HepG2 (cell line): ENCODE results near the gene PAQR5. TPM values are rescaled to one million over a fixed set of nuclear protein-coding genes. Genes with fewer than 3 reads are reported as not detected.

Experiments
- ATAC-seq: fragments of 200-7000 bp; cut with Tn5 transposase; 3 replicates; pipeline ENCODE4 v1.9.1; 2020; ENCODE audit warnings: mild to moderate bottlenecking, moderate library complexity
- BruUV-seq: library from RNA; stranded (reverse); fragments of 400-500 nt; replicated peaks from 2 replicates; lab custom pipeline; 2021; lab: Mats Ljungman, UMichigan
- CTCF ChIA-PET: fragments of 300-600 bp; formaldehyde crosslinking; extraction: SDS; loops from one replicate; lab custom pipeline; 2021; ENCODE audit warnings: low total read pairs, inconsistent platforms, low intra/inter-chr PET ratio; lab: Yijun Ruan, JAX
- POLR2A ChIA-PET: fragments of 350-600 bp; sonication (Branson Sonifier 250); formaldehyde crosslinking; loops from one replicate; lab custom pipeline; 2020; ENCODE audit warnings: antibody characterized with exemption, inconsistent platforms; lab: Yijun Ruan, JAX
- DNase-seq: peaks from one replicate; pipeline ENCODE4 v3.0.0-alpha.2; 2015; ENCODE audit warnings: low spot score
- FAIRE-seq: peaks from 3 replicates; lab custom pipeline; 2011; peaks lifted over from hg19 to GRCh38; lab: Jason Lieb, UNC
- H2AFZ ChIP-seq: one replicate; pipeline ENCODE4 v1.6.1; 2011; ENCODE audit warnings: low read length, inconsistent platforms
- H3K27ac ChIP-seq: fragments of 300-600 bp; 3 replicates; pipeline ENCODE4 v1.8.0; 2011; ENCODE audit warnings: mixed run types, mild to moderate bottlenecking, mixed read lengths, low read length, inconsistent platforms; ENCODE audit not compliant: insufficient read depth; ENCODE audit errors: extremely low read length
- H3K27me3 ChIP-seq, 2 experiments: fragments of 200-600 bp in 1 of 2; 2 replicates in 1 of 2; 3 replicates in 1 of 2; pipeline versions ENCODE4 v1.6.0 to v1.8.0; 2011; ENCODE audit warnings: low read length in 2 of 2, mild to moderate bottlenecking in 2 of 2, moderate library complexity in 2 of 2, inconsistent platforms in 1 of 2; ENCODE audit not compliant: insufficient read depth in 2 of 2, control insufficient read depth in 1 of 2
- H3K36me3 ChIP-seq, 2 experiments: fragments of 200-600 bp in 1 of 2; replicated peaks in 1 of 2; 2 replicates in 1 of 2; 3 replicates in 1 of 2; pipeline versions ENCODE4 v1.5.1 to v1.8.0; 2011; ENCODE audit warnings: low read length in 2 of 2, inconsistent platforms in 1 of 2; ENCODE audit not compliant: insufficient read depth in 2 of 2, control insufficient read depth in 1 of 2
- H3K4me1 ChIP-seq: 2 replicates; pipeline ENCODE4 v1.5.1; 2012; ENCODE audit warnings: low read length, inconsistent platforms; ENCODE audit not compliant: insufficient read depth
- H3K4me2 ChIP-seq: 2 replicates; pipeline ENCODE4 v1.6.0; 2011; ENCODE audit warnings: low read depth, low read length, inconsistent platforms
- H3K4me3 ChIP-seq, 3 experiments: fragments of 200-600 bp in 1 of 3; sonication (generic), shearing (Covaris generic) in 1 of 3; replicated peaks in 1 of 3; 2 replicates each; pipeline ENCODE4 v1.5.1; 2011 to 2016; ENCODE audit warnings: low read length in 3 of 3, inconsistent platforms in 2 of 3, low read depth in 2 of 3, mild to moderate bottlenecking in 2 of 3, control low read depth in 1 of 3, mixed read lengths in 1 of 3; ENCODE audit not compliant: insufficient read depth in 1 of 3
- H3K79me2 ChIP-seq: one replicate; pipeline ENCODE4 v1.6.1; 2011; ENCODE audit warnings: low read length, inconsistent platforms; ENCODE audit not compliant: insufficient read depth
- H3K9ac ChIP-seq: 2 replicates; pipeline ENCODE4 v1.6.0; 2011; ENCODE audit warnings: mild to moderate bottlenecking, low read depth, low read length, inconsistent platforms; ENCODE audit not compliant: insufficient read depth
- H3K9me3 ChIP-seq: 2 replicates; pipeline ENCODE4 v1.5.1; 2012; ENCODE audit warnings: mild to moderate bottlenecking, low read length
- H4K20me1 ChIP-seq: 2 replicates; pipeline ENCODE4 v1.6.0; 2011; ENCODE audit warnings: inconsistent platforms, mild to moderate bottlenecking, low read length, moderate library complexity; ENCODE audit not compliant: insufficient read depth
- GATAD2A ChIP-seq: IDR thresholded peaks from 2 replicates; pipeline ENCODE4 v1.6.1; 2016
- NCOA2 ChIP-seq: sonication (generic); formaldehyde crosslinking; IDR thresholded peaks from 2 replicates; pipeline ENCODE4 v1.8.0; 2022; ENCODE audit warnings: inconsistent platforms
- NR2F2 ChIP-seq: IDR thresholded peaks from 2 replicates; pipeline ENCODE4 v1.6.1; 2012; ENCODE audit warnings: low read depth, inconsistent platforms, borderline replicate concordance
- ZNF564 ChIP-seq: sonication (generic); formaldehyde crosslinking; IDR thresholded peaks from 2 replicates; pipeline ENCODE4 v1.8.1; 2023; ENCODE audit warnings: mild to moderate bottlenecking, missing genetic modification reagents
- WGBS: methylation state at CpG from one replicate; pipeline ENCODE4 v1.1.6; 2017; ENCODE audit warnings: low lambda C conversion rate; 5-methylcytosine and 5-hydroxymethylcytosine counted together
- in situ Hi-C: cut with HindIII; loops from 2 replicates; pipeline ENCODE4 v1.10.0; 2017; ENCODE audit warnings: low pct_unique_long_range_greater_than_20kb; ENCODE audit not compliant: extremely low pct_ligation_motif_present
- intact Hi-C: fragments of 100-400 bp; cut with micrococcal nuclease; formaldehyde crosslinking; loops from one replicate; pipeline ENCODE4 v1.10.0; 2022; ENCODE audit not compliant: unreplicated experiment
- polyA plus RNA-seq, 8 experiments: library from polyadenylated mRNA; depleted of rRNA in 3 of 8; stranded (reverse) in 7 of 8; unstranded in 1 of 8; fragments of >200 nt; fragmentation: Illumina TruSeq in 4 of 8; extraction: Trizol in 4 of 8; gene quantifications; 2 replicates each; pipeline versions ENCODE4 v1.2.1 to v1.2.3, GENCODE V29; 2011 to 2016; ENCODE audit warnings: low read depth in 4 of 8, missing spikeins in 1 of 8, mixed read lengths in 1 of 8; ENCODE audit not compliant: insufficient read depth in 1 of 8
- total RNA-seq, 5 experiments: library from RNA; depleted of rRNA; stranded (reverse); fragments of >200 nt; fragmentation: Illumina TruSeq; extraction: Trizol; gene quantifications; 2 replicates each; pipeline ENCODE4 v1.2.3, GENCODE V29; 2016; ENCODE audit warnings: low read depth in 1 of 5
- TF ChIP-seq, protein P1 (sequence below): sonication (generic); formaldehyde crosslinking; conservative IDR thresholded peaks from 2 replicates; pipeline ENCODE4 v1.5.0; 2020; ENCODE audit warnings: missing genetic modification reagents
- TF ChIP-seq, protein P2 (sequence below): IDR thresholded peaks from 2 replicates; pipeline ENCODE4 v1.6.1; 2016; ENCODE audit warnings: mild to moderate bottlenecking
- TF ChIP-seq, protein P3 (sequence below): sonication (generic); formaldehyde crosslinking; IDR thresholded peaks from 2 replicates; pipeline ENCODE4 v1.5.1; 2020; ENCODE audit warnings: missing genetic modification reagents, mild to moderate bottlenecking, borderline replicate concordance

Gene PAQR5
- total and polyA plus RNA-seq, 2 of the 13 experiments (the other 11 are each of a cell fraction or from before 2014, with no cell fraction given): 0.53 to 1.3 TPM

DNA sequence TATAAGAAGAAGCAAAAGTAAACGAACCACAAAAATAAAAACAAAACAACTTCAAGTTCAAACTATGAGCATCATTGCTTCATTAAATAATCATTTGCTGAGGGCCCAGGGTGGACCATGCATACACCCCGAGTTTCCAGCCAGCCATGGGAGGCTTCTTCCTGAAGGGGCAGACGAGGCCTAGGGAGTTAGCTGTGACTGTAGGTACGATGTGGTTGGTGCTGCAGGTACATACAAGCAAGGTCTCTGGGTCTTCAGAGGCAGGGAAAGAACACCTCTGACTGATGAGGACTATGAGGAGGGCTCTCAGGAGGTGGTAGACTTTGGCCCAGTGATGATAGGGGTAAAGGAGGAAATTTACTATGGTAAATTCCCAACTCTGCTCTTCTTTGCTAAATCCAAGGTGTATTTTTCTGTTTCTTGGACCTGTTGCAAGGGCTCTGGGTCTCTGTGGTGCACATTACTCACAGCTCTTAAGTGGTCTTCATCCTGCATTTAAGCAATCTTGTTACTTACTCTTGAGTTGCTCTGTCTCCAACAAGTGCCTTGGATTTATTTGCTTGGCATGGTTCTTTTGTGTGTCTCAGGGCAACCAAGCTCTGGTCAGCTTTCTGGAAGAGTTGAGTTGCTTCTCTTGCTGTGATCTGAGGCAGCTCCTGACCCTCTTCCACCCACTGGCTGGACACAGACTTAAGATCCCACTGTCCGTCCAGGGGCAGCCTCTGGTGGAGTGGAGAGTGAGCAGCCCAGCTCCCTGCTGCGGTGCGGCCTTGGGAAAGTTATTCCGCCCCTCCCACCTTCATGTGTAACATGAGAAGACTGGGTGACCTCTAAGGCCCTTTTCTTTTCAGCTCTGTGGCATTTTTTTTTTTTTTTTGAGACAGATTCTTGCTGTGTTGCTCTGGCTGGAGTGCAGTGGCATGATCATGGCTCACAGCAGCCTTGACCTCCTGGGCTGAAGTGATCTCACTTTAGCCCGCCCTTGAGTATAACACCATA is 59.4 kb downstream of the PAQR5 start (continued):
- TF ChIP-seq, protein P1, sequence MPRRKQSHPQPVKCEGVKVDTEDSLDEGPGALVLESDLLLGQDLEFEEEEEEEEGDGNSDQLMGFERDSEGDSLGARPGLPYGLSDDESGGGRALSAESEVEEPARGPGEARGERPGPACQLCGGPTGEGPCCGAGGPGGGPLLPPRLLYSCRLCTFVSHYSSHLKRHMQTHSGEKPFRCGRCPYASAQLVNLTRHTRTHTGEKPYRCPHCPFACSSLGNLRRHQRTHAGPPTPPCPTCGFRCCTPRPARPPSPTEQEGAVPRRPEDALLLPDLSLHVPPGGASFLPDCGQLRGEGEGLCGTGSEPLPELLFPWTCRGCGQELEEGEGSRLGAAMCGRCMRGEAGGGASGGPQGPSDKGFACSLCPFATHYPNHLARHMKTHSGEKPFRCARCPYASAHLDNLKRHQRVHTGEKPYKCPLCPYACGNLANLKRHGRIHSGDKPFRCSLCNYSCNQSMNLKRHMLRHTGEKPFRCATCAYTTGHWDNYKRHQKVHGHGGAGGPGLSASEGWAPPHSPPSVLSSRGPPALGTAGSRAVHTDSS (CRISPR knock-in tag): no peak
- TF ChIP-seq, protein P2, sequence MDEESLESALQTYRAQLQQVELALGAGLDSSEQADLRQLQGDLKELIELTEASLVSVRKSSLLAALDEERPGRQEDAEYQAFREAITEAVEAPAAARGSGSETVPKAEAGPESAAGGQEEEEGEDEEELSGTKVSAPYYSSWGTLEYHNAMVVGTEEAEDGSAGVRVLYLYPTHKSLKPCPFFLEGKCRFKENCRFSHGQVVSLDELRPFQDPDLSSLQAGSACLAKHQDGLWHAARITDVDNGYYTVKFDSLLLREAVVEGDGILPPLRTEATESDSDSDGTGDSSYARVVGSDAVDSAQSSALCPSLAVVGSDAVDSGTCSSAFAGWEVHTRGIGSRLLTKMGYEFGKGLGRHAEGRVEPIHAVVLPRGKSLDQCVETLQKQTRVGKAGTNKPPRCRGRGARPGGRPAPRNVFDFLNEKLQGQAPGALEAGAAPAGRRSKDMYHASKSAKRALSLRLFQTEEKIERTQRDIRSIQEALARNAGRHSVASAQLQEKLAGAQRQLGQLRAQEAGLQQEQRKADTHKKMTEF (CRISPR knock-in tag): 0 out of 2 replicates have a peak, but pooled peaks have one; percentile 29
- peak; percentile 55; the same call in 1 of the 2 replicates for TF ChIP-seq NR2F2
- peak; percentile 57 for TF ChIP-seq GATAD2A (CRISPR knock-in tag)
- TF ChIP-seq NCOA2: 0 out of 2 replicates have a peak, but pooled peaks have one; percentile 8

DNA sequence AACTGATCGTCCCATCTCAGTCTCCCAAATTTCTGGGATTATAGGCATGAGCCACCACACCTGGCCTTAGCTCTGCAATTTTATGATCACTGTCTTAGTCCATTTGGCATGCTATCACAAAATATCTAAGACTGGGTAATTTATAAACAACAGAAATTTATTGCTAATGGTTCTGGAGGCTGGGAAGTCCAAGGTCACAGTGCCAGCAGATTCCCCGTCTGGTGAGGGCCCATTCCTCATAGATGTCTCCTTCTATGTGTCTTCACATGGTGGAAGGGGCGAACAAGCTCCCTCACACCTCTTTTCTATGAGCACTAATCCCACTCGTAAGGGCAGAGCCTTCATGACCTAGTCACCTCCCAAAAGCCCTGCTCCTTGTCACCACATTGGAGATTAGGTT is 60.1 kb downstream of the PAQR5 start:
- Histone ChIP-seq H3K9me3 (no peaks in the 10 kb centered on the region), H2AFZ (no peak overlapping the region), H3K9ac (no peak overlapping the region), H3K27me3 (no peaks in the 10 kb centered on the region; a peak in 2 of 5 replicates), H3K4me1 (peaks cover 25% of the 10 kb centered on the region), H3K4me2 (peak overlapping the region; percentile 29; the same call in 1 of the 2 replicates), H3K79me2 (no peaks in the 10 kb centered on the region), H4K20me1 (no peaks in the 10 kb centered on the region), H3K27ac (no peak overlapping the region), H3K4me3 (no peak overlapping the region), H3K36me3 (no peaks in the 10 kb centered on the region)
- TF ChIP-seq ZNF564 (CRISPR knock-in tag): peak; percentile 97; the same call in 1 of the 2 replicates
- TF ChIP-seq, protein P3, sequence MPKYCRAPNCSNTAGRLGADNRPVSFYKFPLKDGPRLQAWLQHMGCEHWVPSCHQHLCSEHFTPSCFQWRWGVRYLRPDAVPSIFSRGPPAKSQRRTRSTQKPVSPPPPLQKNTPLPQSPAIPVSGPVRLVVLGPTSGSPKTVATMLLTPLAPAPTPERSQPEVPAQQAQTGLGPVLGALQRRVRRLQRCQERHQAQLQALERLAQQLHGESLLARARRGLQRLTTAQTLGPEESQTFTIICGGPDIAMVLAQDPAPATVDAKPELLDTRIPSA (CRISPR knock-in tag): no peak
- in situ Hi-C loops: no loop called here
- FAIRE-seq (no peak), ATAC-seq (no peak), DNase-seq (no peak)
- no TSS peak for BruUV-seq
- ChIA-PET POLR2A (interaction anchor here (1.1 to 1.2 kb wide), 2 partner anchors 93 to 98 kb away, joined by 3 to 6 read pairs; no protein-coding TSS in a partner anchor), CTCF (no interaction called here)
- intact Hi-C loops: loop anchor here (1.0 kb wide), 1 partner anchor 35 kb away; no protein-coding TSS in a partner anchor
- WGBS: 76% methylated on average over 4 of the region's 4 CpGs
